IMR-90 (cell line): Measurements from ENCODE around the gene PTPN23. TPM values are rescaled to one million over a fixed set of nuclear protein-coding genes. Genes with fewer than 3 reads are reported as not detected.

Experiments
- ATAC-seq: fragments of 200-7000 bp; cut with Tn5 transposase; 2 replicates; pipeline ENCODE4 v1.9.1; 2020; ENCODE audit warnings: low read depth, mild to moderate bottlenecking, moderate library complexity
- BruUV-seq: library from RNA; stranded (reverse); fragments of 400-500 nt; replicated peaks from 2 replicates; lab custom pipeline; 2021; lab: Mats Ljungman, UMichigan
- CTCF ChIA-PET: fragments of 300-600 bp; formaldehyde crosslinking; extraction: SDS; loops from one replicate; lab custom pipeline; 2021; ENCODE audit warnings: antibody characterized with exemption; lab: Yijun Ruan, JAX
- POLR2A ChIA-PET: fragments of 300-600 bp; sonication (Branson Sonifier 250); formaldehyde crosslinking; loops from one replicate; lab custom pipeline; 2022; ENCODE audit warnings: antibody characterized with exemption; ENCODE audit not compliant: unreplicated experiment; lab: Charles Lee
- DNase-seq: peaks from one replicate; pipeline ENCODE4 v3.0.0; 2013
- H2AFZ ChIP-seq: replicated peaks from 2 replicates; pipeline ENCODE3; 2013; ENCODE audit warnings: low read length, mild to moderate bottlenecking; ENCODE audit not compliant: poor library complexity
- H2AK5ac ChIP-seq: 2 replicates; pipeline ENCODE4 v1.6.1; 2013; ENCODE audit warnings: low read depth, low read length, inconsistent platforms
- H2AK9ac ChIP-seq: replicated peaks from 2 replicates; pipeline ENCODE3; 2013; ENCODE audit warnings: mild to moderate bottlenecking, low read depth, low read length, moderate library complexity; ENCODE audit not compliant: poor library complexity
- H2BK120ac ChIP-seq: 2 replicates; pipeline ENCODE4 v1.6.1; 2013; ENCODE audit warnings: low read depth, low read length, inconsistent platforms
- H2BK15ac ChIP-seq: 3 replicates; pipeline ENCODE4 v1.6.1; 2013; ENCODE audit warnings: low read depth, low read length, inconsistent platforms
- H2BK20ac ChIP-seq: 2 replicates; pipeline ENCODE4 v1.6.1; 2013; ENCODE audit warnings: low read depth, mild to moderate bottlenecking, inconsistent platforms, low read length, moderate library complexity
- H2BK5ac ChIP-seq: 2 replicates; pipeline ENCODE4 v1.6.1; 2013; ENCODE audit warnings: mild to moderate bottlenecking, low read depth, low read length, inconsistent platforms; ENCODE audit not compliant: poor library complexity, severe bottlenecking
- H3K14ac ChIP-seq: replicated peaks from 2 replicates; pipeline ENCODE4 v1.6.1; 2013; ENCODE audit warnings: low read depth, low read length, inconsistent platforms
- H3K18ac ChIP-seq: 2 replicates; pipeline ENCODE4 v1.6.1; 2013; ENCODE audit warnings: low read depth, low read length, control low read depth
- H3K23ac ChIP-seq: 2 replicates; pipeline ENCODE4 v1.6.1; 2013; ENCODE audit warnings: low read depth, low read length, inconsistent platforms
- H3K27ac ChIP-seq: 2 replicates; pipeline ENCODE4 v1.5.1; 2013; ENCODE audit warnings: mild to moderate bottlenecking, control low read depth, low read length; ENCODE audit not compliant: insufficient read depth
- H3K27me3 ChIP-seq: 2 replicates; pipeline ENCODE4 v1.6.1; 2013; ENCODE audit warnings: low read length; ENCODE audit not compliant: control insufficient read depth, insufficient read depth
- H3K36me3 ChIP-seq: 2 replicates; pipeline ENCODE4 v1.6.1; 2013; ENCODE audit warnings: low read length, mixed read lengths; ENCODE audit not compliant: control insufficient read depth, insufficient read depth
- H3K4ac ChIP-seq: 2 replicates; pipeline ENCODE4 v1.6.1; 2013; ENCODE audit warnings: low read depth, low read length, inconsistent platforms
- H3K4me1 ChIP-seq: 2 replicates; pipeline ENCODE4 v1.6.1; 2013; ENCODE audit warnings: low read length, mixed read lengths; ENCODE audit not compliant: control insufficient read depth, insufficient read depth
- H3K4me2 ChIP-seq: 2 replicates; pipeline ENCODE4 v1.6.1; 2013; ENCODE audit warnings: low read depth, mild to moderate bottlenecking, control low read depth, low read length, moderate library complexity
- H3K4me3 ChIP-seq: 2 replicates; pipeline ENCODE4 v1.5.1; 2013; ENCODE audit warnings: low read depth, mild to moderate bottlenecking, control low read depth, low read length, moderate library complexity; ENCODE audit not compliant: insufficient read depth
- H3K56ac ChIP-seq: 2 replicates; pipeline ENCODE4 v1.6.1; 2013; ENCODE audit warnings: low read length, inconsistent platforms; ENCODE audit not compliant: insufficient read depth; ENCODE audit errors: extremely low read depth
- H3K79me1 ChIP-seq, 2 experiments: 2 replicates each; pipeline ENCODE4 v1.6.1; 2013; ENCODE audit warnings: low read length in 2 of 2, inconsistent platforms in 1 of 2, low read depth in 1 of 2
- H3K9ac ChIP-seq: 2 replicates; pipeline ENCODE4 v1.6.1; 2013; ENCODE audit warnings: low read depth, low read length, control low read depth
- H3K9me1 ChIP-seq: 2 replicates; pipeline ENCODE4 v1.6.1; 2013; ENCODE audit warnings: low read length, inconsistent platforms; ENCODE audit not compliant: insufficient read depth
- H3K9me3 ChIP-seq: 2 replicates; pipeline ENCODE4 v1.6.1; 2013; ENCODE audit warnings: low read length; ENCODE audit not compliant: control insufficient read depth, insufficient read depth
- H4K20me1 ChIP-seq: 2 replicates; pipeline ENCODE4 v1.6.1; 2013; ENCODE audit warnings: low read length, inconsistent platforms; ENCODE audit not compliant: insufficient read depth
- H4K5ac ChIP-seq: 2 replicates; pipeline ENCODE4 v1.6.1; 2013; ENCODE audit warnings: mild to moderate bottlenecking, low read depth, low read length, control low read depth
- H4K8ac ChIP-seq, 2 experiments: 2 replicates each; pipeline ENCODE4 v1.6.1; 2013; ENCODE audit warnings: low read depth in 2 of 2, low read length in 2 of 2, control low read depth in 1 of 2, inconsistent platforms in 1 of 2
- H4K91ac ChIP-seq: 2 replicates; pipeline ENCODE4 v1.6.1; 2013; ENCODE audit warnings: low read depth, low read length, inconsistent platforms; ENCODE audit not compliant: insufficient read depth
- CHD1 ChIP-seq: IDR thresholded peaks from 2 replicates; pipeline ENCODE4 v1.6.1; 2012; ENCODE audit warnings: low read depth, low read length, improper control_type of control experiment
- FOS ChIP-seq: fragments of 150-350 bp; IDR thresholded peaks from 2 replicates; pipeline ENCODE4 v1.6.1; 2016; ENCODE audit warnings: low read depth, low read length
- MAFK ChIP-seq: IDR thresholded peaks from 2 replicates; pipeline ENCODE4 v1.6.1; 2012; ENCODE audit warnings: low read depth, low read length, improper control_type of control experiment
- NFE2L2 ChIP-seq: fragments of 150-350 bp; IDR thresholded peaks from 2 replicates; pipeline ENCODE4 v1.6.1; 2016; ENCODE audit warnings: low read depth, mild to moderate bottlenecking, low read length
- WGBS, 2 experiments: methylation state at CpG; one replicate each; pipeline versions ENCODE4 v1.1.5 to v1.1.7; 2013; ENCODE audit warnings: missing lambda C conversion rate in 2 of 2; ENCODE audit not compliant: insufficient read length in 1 of 2; ENCODE audit errors: extremely low coverage in 2 of 2; 5-methylcytosine and 5-hydroxymethylcytosine counted together
- dilution Hi-C: fragments of 300-500 bp; cut with HindIII; formaldehyde crosslinking; loops from one replicate; pipeline ENCODE4 v1.14.3; 2018; ENCODE audit warnings: low sequenced_read_pairs; ENCODE audit not compliant: unreplicated experiment
- in situ Hi-C: fragments of 300-500 bp; cut with MboI; formaldehyde crosslinking; loops from 3 replicates; pipeline ENCODE4 v1.14.3; 2019; ENCODE audit warnings: low sequenced_read_pairs, inconsistent platforms, mixed read lengths
- intact Hi-C: fragments of 100-400 bp; cut with micrococcal nuclease; formaldehyde crosslinking; loops from 2 replicates; pipeline ENCODE4 v1.10.0; 2022
- polyA plus RNA-seq, 3 experiments: library from polyadenylated mRNA; depleted of rRNA; stranded (reverse); fragments of >200 nt; gene quantifications; 2 replicates each; pipeline ENCODE4 v1.2.3, GENCODE V29; 2012; ENCODE audit warnings: low replicate concordance in 1 of 3
- total RNA-seq: library from RNA; depleted of rRNA; stranded (reverse); fragments of >200 nt; gene quantifications from 2 replicates; pipeline ENCODE4 v1.2.3, GENCODE V29; 2012

Gene PTPN23
- total and polyA plus RNA-seq, 2 of the 4 experiments (the other 2 are of a cell fraction) = 4.5 to 15.1 TPM

- POLR2A ChIA-PET = no interaction called here
- no TSS peak for BruUV-seq
- no peak overlapping the region for H3K4me3 ChIP-seq
- no peak overlapping the region for H3K4me2 ChIP-seq
- no peak overlapping the region for H2BK120ac ChIP-seq
- intact Hi-C loops = no loop called here
- H3K23ac ChIP-seq = no peak overlapping the region
- H2BK5ac ChIP-seq = no peak overlapping the region
- H4K8ac ChIP-seq = no peak overlapping the region
- no peak overlapping the region for H2BK20ac ChIP-seq
- H3K18ac ChIP-seq = no peak overlapping the region
- no peaks in the 10 kb centered on the region for H3K9me3 ChIP-seq
- TF ChIP-seq NFE2L2 (no peak), CHD1 (no peak), MAFK (no peak), FOS (no peak)
- H2AFZ ChIP-seq = peak overlapping the region; percentile 0
- in situ Hi-C loops = no loop called here
- no peak overlapping the region for H3K56ac ChIP-seq
- ATAC-seq (no peak), DNase-seq (no peak)
- no CpG with 5 or more reads among the region's 6 CpGs for WGBS, 2 experiments
- H3K4me1 ChIP-seq = peaks cover 8% of the 10 kb centered on the region; the same call in 1 of the 2 replicates
- H3K36me3 ChIP-seq = peaks cover 32% of the 10 kb centered on the region
- peak overlapping the region; percentile 3 for H2AK9ac ChIP-seq
- no peak overlapping the region for H4K91ac ChIP-seq
- peaks cover 11% of the 10 kb centered on the region; the same call in 1 of the 2 replicates for H4K20me1 ChIP-seq
- no peak overlapping the region for H3K27ac ChIP-seq
- no peak overlapping the region for H4K5ac ChIP-seq
- H3K14ac ChIP-seq = no peak overlapping the region
- CTCF ChIA-PET = no interaction called here
- H2AK5ac ChIP-seq = no peak overlapping the region
- no peaks in the 10 kb centered on the region for H3K27me3 ChIP-seq
- H2BK15ac ChIP-seq = no peak overlapping the region
- H3K79me1 ChIP-seq = peaks cover 0 to 24% of the 10 kb centered on the region in 2 experiments; a peak in 1 of 4 replicates
- H3K9me1 ChIP-seq = peaks cover 31% of the 10 kb centered on the region
- H3K9ac ChIP-seq = no peak overlapping the region
- dilution Hi-C loops = no loop called here
- no peak overlapping the region for H3K4ac ChIP-seq
These were observed 47.0 kb downstream of the PTPN23 start for GRCh38 chr3:47427866-47428265.
